ENCODE results near the gene CORO2B.

- TF ChIP-seq POLR2AphosphoS5 (IDR thresholded peaks at IDR 0.05; ENCODE audit: low read depth): no peak
- TF ChIP-seq REST (IDR thresholded peaks at IDR 0.05; ENCODE audit: unreplicated experiment): no peak
- TF ChIP-seq CTCF (conservative IDR thresholded peaks at IDR 0.05; ENCODE audit: low read depth in 2 of 2): no peak
- TF ChIP-seq EZH2phosphoT487 (IDR thresholded peaks at IDR 0.05; ENCODE audit: unreplicated experiment): no peak
- no peak for TF ChIP-seq EZH2 (IDR thresholded peaks at IDR 0.05; ENCODE audit: low read depth, unreplicated experiment)
- TF ChIP-seq CREB1 (CRISPR knock-in tag; IDR thresholded peaks at IDR 0.05; ENCODE audit: low read depth): no peak
- no peak for TF ChIP-seq NANOG (IDR thresholded peaks at IDR 0.05; ENCODE audit: borderline replicate concordance)
- TF ChIP-seq STAT1 (IDR thresholded peaks at IDR 0.05; ENCODE audit: unreplicated experiment): no peak
- TF ChIP-seq JUNB (IDR thresholded peaks at IDR 0.05; ENCODE audit: unreplicated experiment): no peak
- no peak for TF ChIP-seq ETS1 (IDR thresholded peaks at IDR 0.05)
- no peak for TF ChIP-seq ZNF331 (CRISPR knock-in tag; IDR thresholded peaks at IDR 0.05; ENCODE audit: low read depth)
- TF ChIP-seq ZNF114 (CRISPR knock-in tag; IDR thresholded peaks at IDR 0.05): no peak
- TF ChIP-seq ZNF462 (CRISPR knock-in tag; IDR thresholded peaks at IDR 0.05): no peak
These were observed 87.5 kb downstream of the CORO2B start for GRCh38 chr15:68666120-68666811.

All from GM23338 (cell line).